ENCODE measurements around the gene HDAC9.

DNA sequence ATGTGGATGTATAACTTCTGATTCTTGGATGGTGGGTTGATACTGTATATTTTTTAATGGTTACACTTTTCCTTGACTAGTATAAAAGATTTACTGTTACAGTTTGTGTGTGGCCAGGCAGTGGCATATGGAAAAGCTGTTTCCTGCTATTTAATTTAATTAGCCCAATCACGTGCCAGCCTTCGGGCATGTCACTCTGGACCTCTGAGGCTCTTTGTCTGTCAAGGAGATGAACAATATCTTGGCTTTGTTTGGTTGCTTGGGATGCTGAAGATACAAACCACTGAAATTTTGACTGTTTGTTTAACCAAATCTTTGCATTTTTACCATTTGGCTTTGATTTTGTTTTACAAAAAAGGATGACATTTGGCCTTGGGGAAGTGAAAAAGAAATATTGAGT, 185.0 kb downstream of the HDAC9 start:
- TF ChIP-seq, protein P1, sequence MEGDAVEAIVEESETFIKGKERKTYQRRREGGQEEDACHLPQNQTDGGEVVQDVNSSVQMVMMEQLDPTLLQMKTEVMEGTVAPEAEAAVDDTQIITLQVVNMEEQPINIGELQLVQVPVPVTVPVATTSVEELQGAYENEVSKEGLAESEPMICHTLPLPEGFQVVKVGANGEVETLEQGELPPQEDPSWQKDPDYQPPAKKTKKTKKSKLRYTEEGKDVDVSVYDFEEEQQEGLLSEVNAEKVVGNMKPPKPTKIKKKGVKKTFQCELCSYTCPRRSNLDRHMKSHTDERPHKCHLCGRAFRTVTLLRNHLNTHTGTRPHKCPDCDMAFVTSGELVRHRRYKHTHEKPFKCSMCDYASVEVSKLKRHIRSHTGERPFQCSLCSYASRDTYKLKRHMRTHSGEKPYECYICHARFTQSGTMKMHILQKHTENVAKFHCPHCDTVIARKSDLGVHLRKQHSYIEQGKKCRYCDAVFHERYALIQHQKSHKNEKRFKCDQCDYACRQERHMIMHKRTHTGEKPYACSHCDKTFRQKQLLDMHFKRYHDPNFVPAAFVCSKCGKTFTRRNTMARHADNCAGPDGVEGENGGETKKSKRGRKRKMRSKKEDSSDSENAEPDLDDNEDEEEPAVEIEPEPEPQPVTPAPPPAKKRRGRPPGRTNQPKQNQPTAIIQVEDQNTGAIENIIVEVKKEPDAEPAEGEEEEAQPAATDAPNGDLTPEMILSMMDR (IDR thresholded peaks at IDR 0.05), result no peak
- TF ChIP-seq POLR2AphosphoS5 (IDR thresholded peaks at IDR 0.05; ENCODE audit: low read depth, low read length), result no peak
- no peak for TF ChIP-seq TCF7L2 (IDR thresholded peaks at IDR 0.05; ENCODE audit: low read depth, low read length)
